A204.1 (cell line): ENCODE results near the gene NT5E.

Source experiments
- FAIRE-seq: peaks from 2 replicates; lab custom pipeline; 2012; peaks lifted over from hg19 to GRCh38; lab: Jason Lieb, UNC

NT5E gene

GRCh38 chr6:85422996-85423395 is 26.9 kb upstream of the NT5E start:
- no peak for FAIRE-seq

- FAIRE-seq = no peak
Observed at GRCh38 chr6:85424981-85425380, 24.9 kb upstream of the NT5E start.

GRCh38 chr6:85425997-85426396 is 23.9 kb upstream of the NT5E start:
- no peak for FAIRE-seq

- no peak for FAIRE-seq
Observed at GRCh38 chr6:85428486-85428885, 21.4 kb upstream of the NT5E start.

GRCh38 chr6:85429346-85429745 is 20.5 kb upstream of the NT5E start:
- no peak for FAIRE-seq

GRCh38 chr6:85431271-85431670 is 18.6 kb upstream of the NT5E start:
- FAIRE-seq = no peak

GRCh38 chr6:85432554-85432953 is 17.3 kb upstream of the NT5E start:
- no peak for FAIRE-seq

- no peak for FAIRE-seq
Observed at GRCh38 chr6:85435851-85436250, 14.0 kb upstream of the NT5E start.

- no peak for FAIRE-seq
Observed at GRCh38 chr6:85436411-85436810, 13.5 kb upstream of the NT5E start.

- FAIRE-seq = no peak
Observed at GRCh38 chr6:85436939-85437495, 12.9 kb upstream of the NT5E start.

- peak; percentile 23 for FAIRE-seq
Observed at GRCh38 chr6:85443349-85444117, 6.3 kb upstream of the NT5E start.

- FAIRE-seq = no peak
Observed at GRCh38 chr6:85449388-85449817, 480 bp upstream of the NT5E start.

GRCh38 chr6:85451565-85452306 is 1.9 kb downstream of the NT5E start:
- no peak for FAIRE-seq

GRCh38 chr6:85452441-85452881 is 2.6 kb downstream of the NT5E start:
- FAIRE-seq = no peak

GRCh38 chr6:85453052-85453451 is 3.2 kb downstream of the NT5E start:
- no peak for FAIRE-seq

- no peak for FAIRE-seq
Observed at GRCh38 chr6:85453490-85453889, 3.6 kb downstream of the NT5E start.

GRCh38 chr6:85455471-85456026 is 5.7 kb downstream of the NT5E start:
- FAIRE-seq = no peak

GRCh38 chr6:85456782-85457181 is 6.9 kb downstream of the NT5E start:
- no peak for FAIRE-seq

- no peak for FAIRE-seq
Observed at GRCh38 chr6:85458184-85458583, 8.3 kb downstream of the NT5E start.

- no peak for FAIRE-seq
Observed at GRCh38 chr6:85458782-85459181, 8.9 kb downstream of the NT5E start.

GRCh38 chr6:85459224-85459901 is 9.5 kb downstream of the NT5E start:
- no peak for FAIRE-seq

- no peak for FAIRE-seq
Observed at GRCh38 chr6:85460154-85460920, 10.5 kb downstream of the NT5E start.
